Esophagus squamous epithelium (tissue), 4 donors: ENCODE results near the gene ZNF813.

ENCODE experiments used
- CTCF ChIP-seq, 6 experiments: fragments of 450-650 bp in 4 of 6; fragments of 200-600 bp in 2 of 6; sonication (generic) in 2 of 6; IDR thresholded peaks; one replicate each; pipeline ENCODE4 v1.5.1; 2016 to 2019; ENCODE audit warnings: antibody characterized with exemption in 6 of 6, mild to moderate bottlenecking in 4 of 6, moderate library complexity in 4 of 6
- POLR2A ChIP-seq, 4 donors: fragments of 450-650 bp; IDR thresholded peaks; one replicate each; pipeline ENCODE4 v1.6.1; 2017; ENCODE audit warnings: antibody characterized with exemption in 4 of 4, mild to moderate bottlenecking in 4 of 4, moderate library complexity in 3 of 4

- TF ChIP-seq CTCF (IDR thresholded peaks at IDR 0.05), result peak in 4 of 6 experiments; percentile 27 to 70 (median 44)
- TF ChIP-seq POLR2A (IDR thresholded peaks at IDR 0.05), result peak in 2 of 4 donors; percentile 48 to 70
Measured at GRCh38 chr19:53537521-53538377, 70.2 kb downstream of the ZNF813 start, which contains the start of gene ZNF331.
